Naive thymus-derived CD4-positive, alpha-beta T cell (primary cell): ENCODE data around the gene GPX6. TPM values are rescaled to one million over a fixed set of nuclear protein-coding genes. Genes with fewer than 3 reads are reported as not detected.

ENCODE experiments used
- ATAC-seq: fragments of 150-1000 bp; cut with Tn5 transposase; 2 replicates; pipeline ENCODE4 v1.10.0; 2021; ENCODE audit warnings: mild to moderate bottlenecking, moderate library complexity
- CTCF ChIA-PET: fragments of 350-600 bp; sonication (Branson Sonifier 250); formaldehyde crosslinking; loops from one replicate; lab custom pipeline; 2021; ENCODE audit warnings: antibody characterized with exemption; lab: Charles Lee
- POLR2A ChIA-PET: fragments of 350-600 bp; sonication (Branson Sonifier 250); formaldehyde crosslinking; loops from one replicate; lab custom pipeline; 2021; ENCODE audit warnings: antibody characterized with exemption, inconsistent platforms; lab: Charles Lee
- DNase-seq, 9 donors: peaks; one replicate each; pipeline versions ENCODE4 v3.0.0 to v3.0.0-alpha.2; 2020 to 2022; ENCODE audit warnings: mixed read lengths in 1 of 9
- H3K27ac ChIP-seq: one replicate; pipeline ENCODE4 v1.7.0; 2013; ENCODE audit warnings: mild to moderate bottlenecking, low read depth, low read length, moderate library complexity
- H3K27me3 ChIP-seq, 2 donors: one replicate each; pipeline ENCODE4 v1.7.0; 2013; ENCODE audit warnings: low read length in 2 of 2, mild to moderate bottlenecking in 2 of 2, moderate library complexity in 2 of 2; ENCODE audit not compliant: control insufficient read depth in 2 of 2, insufficient read depth in 2 of 2
- H3K36me3 ChIP-seq, 3 experiments: 1 replicate in 2 of 3; 2 replicates in 1 of 3; pipeline ENCODE4 v1.7.0; 2013; ENCODE audit warnings: low read length in 3 of 3, mild to moderate bottlenecking in 3 of 3, moderate library complexity in 1 of 3; ENCODE audit not compliant: insufficient read depth in 3 of 3, control insufficient read depth in 2 of 3
- H3K4me1 ChIP-seq, 2 donors: one replicate each; pipeline ENCODE4 v1.7.0; 2013; ENCODE audit warnings: low read length in 2 of 2, mild to moderate bottlenecking in 2 of 2, moderate library complexity in 1 of 2; ENCODE audit not compliant: control insufficient read depth in 2 of 2, insufficient read depth in 2 of 2
- H3K4me3 ChIP-seq: 2 replicates; pipeline ENCODE4 v1.7.0; 2013; ENCODE audit warnings: mild to moderate bottlenecking, low read length
- H3K9me3 ChIP-seq, 3 experiments: 1 replicate in 2 of 3; 2 replicates in 1 of 3; pipeline ENCODE4 v1.7.0; 2013; ENCODE audit warnings: low read length in 3 of 3; ENCODE audit not compliant: control insufficient read depth in 2 of 3
- H3K27ac Mint-ChIP-seq, 9 donors: one replicate each; pipeline ENCODE4 v1.8.0; 2020 to 2022; ENCODE audit warnings: mixed read lengths in 9 of 9, mild to moderate bottlenecking in 8 of 9, moderate library complexity in 5 of 9, inconsistent platforms in 2 of 9
- H3K27me3 Mint-ChIP-seq, 5 donors: one replicate each; pipeline ENCODE4 v1.8.0; 2021 to 2022; ENCODE audit warnings: mixed read lengths in 5 of 5, mild to moderate bottlenecking in 1 of 5
- H3K36me3 Mint-ChIP-seq, 5 donors: one replicate each; pipeline ENCODE4 v1.8.0; 2020 to 2022; ENCODE audit warnings: mixed read lengths in 5 of 5, mild to moderate bottlenecking in 3 of 5, inconsistent platforms in 1 of 5
- H3K4me1 Mint-ChIP-seq, 7 donors: one replicate each; pipeline ENCODE4 v1.8.0; 2020 to 2022; ENCODE audit warnings: mixed read lengths in 7 of 7, mild to moderate bottlenecking in 3 of 7, inconsistent platforms in 1 of 7
- H3K4me3 Mint-ChIP-seq, 10 donors: one replicate each; pipeline ENCODE4 v1.8.0; 2020 to 2022; ENCODE audit warnings: mild to moderate bottlenecking in 10 of 10, mixed read lengths in 10 of 10, moderate library complexity in 6 of 10, inconsistent platforms in 2 of 10
- H3K9me3 Mint-ChIP-seq, 11 donors: one replicate each; pipeline ENCODE4 v1.8.0; 2020 to 2022; ENCODE audit warnings: mixed read lengths in 11 of 11, mild to moderate bottlenecking in 4 of 11, inconsistent platforms in 1 of 11, moderate library complexity in 1 of 11
- intact Hi-C, 2 donors: fragments of 100-400 bp; cut with micrococcal nuclease; formaldehyde crosslinking; loops; one replicate each; pipeline ENCODE4 v1.15.1; 2023
- polyA plus RNA-seq, 2 donors: library from polyadenylated mRNA; unstranded; fragments of 300-500 nt; fragmentation: Illumina TruSeq; gene quantifications; one replicate each; pipeline ENCODE4 v1.2.3, GENCODE V29; 2021
- total RNA-seq, 6 experiments: library from RNA in 5 of 6; stranded (reverse) in 5 of 6; gene quantifications; 1 replicate in 5 of 6; 2 replicates in 1 of 6; pipeline ENCODE4 v1.2.3 and lab custom pipeline; 2021 to 2026

The GPX6 gene, protein sequence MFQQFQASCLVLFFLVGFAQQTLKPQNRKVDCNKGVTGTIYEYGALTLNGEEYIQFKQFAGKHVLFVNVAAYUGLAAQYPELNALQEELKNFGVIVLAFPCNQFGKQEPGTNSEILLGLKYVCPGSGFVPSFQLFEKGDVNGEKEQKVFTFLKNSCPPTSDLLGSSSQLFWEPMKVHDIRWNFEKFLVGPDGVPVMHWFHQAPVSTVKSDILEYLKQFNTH
- total RNA-seq, result not detected
- polyA plus RNA-seq, result not detected
- total RNA-seq (lab: John Stamatoyannopoulos, UW), result not detected

DNA sequence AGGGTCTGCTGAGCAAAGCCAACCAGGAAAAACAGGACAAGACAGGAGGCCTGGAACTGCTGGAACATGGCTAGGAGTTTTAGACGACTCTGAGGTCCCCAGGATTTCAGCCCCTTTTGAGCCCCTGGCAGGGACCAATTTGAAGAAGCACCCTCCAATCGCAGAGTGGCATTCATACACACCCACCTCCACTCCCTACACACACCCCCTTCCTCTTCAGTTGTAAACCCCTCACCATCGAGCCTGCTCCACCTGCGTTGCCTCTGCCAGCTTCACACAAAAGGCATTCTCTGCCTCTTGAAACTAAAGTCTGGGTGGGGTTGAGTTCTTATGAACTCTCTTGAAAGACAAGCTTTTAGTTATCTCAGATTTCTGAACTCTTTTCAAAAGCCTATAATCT, at the start of gene GPX6:
GPX6 (minus strand) TSS at position 118 of the 400 bp plus-strand sequence; CDS start at position 68, 50 bp downstream.
- no peak for DNase-seq
- H3K9me3 Mint-ChIP-seq, result peaks cover 0 to 2% (median 0%) of the 10 kb centered on the region in 11 donors
- POLR2A ChIA-PET, result no interaction called here
- peaks cover 0 to 63% (median 37%) of the 10 kb centered on the region in 5 donors for H3K27me3 Mint-ChIP-seq
- no peaks in the 10 kb centered on the region for H3K36me3 Mint-ChIP-seq
- no peak within 1 kb of the TSS for H3K4me3 Mint-ChIP-seq
- no peak within 1 kb of the TSS for H3K4me3 ChIP-seq
- H3K36me3 ChIP-seq, result no peaks in the 10 kb centered on the region
- no peaks in the 10 kb centered on the region for H3K9me3 ChIP-seq
- no peak within 1 kb of the TSS for H3K27ac Mint-ChIP-seq
- no peaks in the 10 kb centered on the region for H3K27me3 ChIP-seq
- H3K27ac ChIP-seq, result no peak within 1 kb of the TSS
- intact Hi-C loops, result no loop called here
- no peak for ATAC-seq
- CTCF ChIA-PET, result interaction anchor here (0.6 to 1.4 kb wide), 2 partner anchors 20 to 335 kb away, joined by 3 to 4 read pairs; no protein-coding TSS in a partner anchor
- no peaks in the 10 kb centered on the region for H3K4me1 ChIP-seq
- no peaks in the 10 kb centered on the region for H3K4me1 Mint-ChIP-seq

DNA sequence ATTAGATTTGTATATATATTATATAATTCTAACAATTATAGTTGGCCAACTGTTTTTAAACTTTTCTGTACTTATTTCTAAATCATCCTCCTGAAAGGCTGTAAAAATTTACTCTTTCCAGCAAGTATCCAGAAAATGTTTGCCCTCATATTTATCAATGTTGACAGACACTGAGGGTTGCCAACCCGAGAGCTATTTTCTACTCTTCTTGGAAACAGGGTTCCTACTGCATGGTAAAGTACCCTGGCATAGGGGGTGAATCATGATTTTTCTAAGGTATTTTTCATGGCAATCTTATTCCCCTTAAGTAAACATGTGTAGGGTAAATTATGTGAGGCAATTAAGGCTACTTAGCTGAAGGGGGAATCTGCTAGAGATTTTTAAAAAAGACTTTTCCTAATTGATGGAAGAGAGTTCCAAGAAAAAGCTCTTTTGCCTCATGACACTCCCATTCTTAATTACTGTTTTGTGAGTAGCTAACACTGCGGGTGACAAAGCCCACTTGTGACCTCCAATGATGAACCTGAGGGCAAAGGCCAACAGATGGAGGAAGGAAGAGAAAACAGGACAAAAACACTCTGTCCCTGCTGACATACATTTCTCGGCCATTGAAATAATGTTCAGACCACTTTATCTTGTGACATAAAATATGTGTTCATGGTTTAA, 48.0 kb upstream of the GPX6 start:
- H3K27me3 Mint-ChIP-seq, result peaks cover 38 to 68% (median 47%) of the 10 kb centered on the region in 5 donors

DNA sequence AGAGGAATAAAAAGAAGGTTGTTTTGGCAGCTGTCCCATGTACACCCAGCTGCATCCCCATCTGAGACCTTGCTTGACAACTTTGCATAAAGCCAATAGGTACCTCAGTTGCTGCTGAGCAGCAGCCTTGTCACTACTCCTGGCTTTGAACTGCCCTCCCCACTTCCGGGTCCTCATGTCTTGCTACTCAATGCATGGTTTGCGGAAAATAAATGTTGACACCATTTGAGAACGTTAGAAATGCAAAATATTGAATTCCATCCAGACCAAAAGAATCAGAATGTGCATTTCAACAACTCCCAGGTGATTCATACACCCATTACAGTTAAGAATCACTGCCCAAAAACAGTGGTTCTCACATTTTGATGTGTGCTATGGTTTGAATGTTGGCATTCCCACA, 43.0 kb upstream of the GPX6 start:
- Histone ChIP-seq H3K27ac (no peak overlapping the region), H3K36me3 (no peaks in the 10 kb centered on the region), H3K4me1 (no peaks in the 10 kb centered on the region), H3K4me3 (no peak overlapping the region), H3K9me3 (no peaks in the 10 kb centered on the region), H3K27me3 (no peaks in the 10 kb centered on the region)
- Mint-ChIP-seq H3K36me3 (no peaks in the 10 kb centered on the region), H3K4me3 (no peak overlapping the region), H3K27me3 (peaks cover 31 to 57% (median 50%) of the 10 kb centered on the region in 5 donors), H3K9me3 (peaks cover 0 to 3% (median 0%) of the 10 kb centered on the region in 11 donors), H3K27ac (no peak overlapping the region), H3K4me1 (peaks cover 0 to 6% (median 0%) of the 10 kb centered on the region in 7 donors)
- ChIA-PET CTCF (no interaction called here), POLR2A (no interaction called here)
- intact Hi-C loops, result no loop called here
- ATAC-seq (no peak), DNase-seq (no peak)

More for the DNA sequence above, 48.0 kb upstream of the GPX6 start:
- H3K4me1 Mint-ChIP-seq, result peaks cover 0 to 2% (median 0%) of the 10 kb centered on the region in 7 donors
- DNase-seq, result no peak
- Histone ChIP-seq H3K4me3 (no peak overlapping the region), H3K27me3 (peaks cover 0 to 10% of the 10 kb centered on the region in 2 donors), H3K36me3 (no peaks in the 10 kb centered on the region), H3K4me1 (no peaks in the 10 kb centered on the region), H3K27ac (no peak overlapping the region), H3K9me3 (no peaks in the 10 kb centered on the region)
- no peak overlapping the region for H3K27ac Mint-ChIP-seq
- intact Hi-C loops, result no loop called here
- H3K4me3 Mint-ChIP-seq, result no peak overlapping the region
- H3K36me3 Mint-ChIP-seq, result peaks cover 0 to 4% (median 0%) of the 10 kb centered on the region in 5 donors
- ChIA-PET POLR2A (no interaction called here), CTCF (no interaction called here)
- H3K9me3 Mint-ChIP-seq, result peaks cover 0 to 4% (median 0%) of the 10 kb centered on the region in 11 donors
- no peak for ATAC-seq

DNA sequence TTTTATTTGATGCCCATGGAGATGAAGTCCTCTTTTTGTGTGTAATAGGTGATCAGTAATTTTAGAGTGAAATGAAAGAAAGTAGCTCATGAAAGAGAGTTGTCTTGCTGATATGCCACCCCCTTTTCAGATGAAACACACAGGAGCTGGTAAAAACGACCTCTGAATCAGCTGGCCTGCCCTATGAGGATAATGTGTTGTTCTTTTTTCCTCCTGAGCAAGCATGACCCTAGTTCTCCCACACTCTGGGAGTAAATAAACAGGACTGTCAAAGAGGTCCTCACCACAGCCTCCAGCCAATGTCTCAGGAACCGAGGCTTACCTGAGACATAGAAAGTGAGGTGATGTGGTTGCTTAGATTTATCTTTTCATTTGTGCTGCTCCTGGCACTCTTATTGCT, 39.5 kb upstream of the GPX6 start:
- peaks cover 50 to 73% (median 62%) of the 10 kb centered on the region in 5 donors for H3K27me3 Mint-ChIP-seq
- Histone ChIP-seq H3K4me3 (no peak overlapping the region), H3K9me3 (no peaks in the 10 kb centered on the region), H3K4me1 (no peaks in the 10 kb centered on the region), H3K36me3 (no peaks in the 10 kb centered on the region), H3K27me3 (peaks cover 0 to 6% of the 10 kb centered on the region in 2 donors), H3K27ac (no peak overlapping the region)
- intact Hi-C loops, result no loop called here
- H3K4me3 Mint-ChIP-seq, result no peak overlapping the region
- POLR2A ChIA-PET, result interaction anchor here (1.1 kb wide), 1 partner anchor 12 kb away, joined by 3 read pairs; no protein-coding TSS in a partner anchor
- no peak overlapping the region for H3K27ac Mint-ChIP-seq
- H3K36me3 Mint-ChIP-seq, result no peaks in the 10 kb centered on the region
- H3K4me1 Mint-ChIP-seq, result peaks cover 0 to 6% (median 0%) of the 10 kb centered on the region in 7 donors
- DNase-seq (no peak), ATAC-seq (no peak)
- CTCF ChIA-PET, result no interaction called here
- peaks cover 0 to 5% (median 0%) of the 10 kb centered on the region in 11 donors for H3K9me3 Mint-ChIP-seq

DNA sequence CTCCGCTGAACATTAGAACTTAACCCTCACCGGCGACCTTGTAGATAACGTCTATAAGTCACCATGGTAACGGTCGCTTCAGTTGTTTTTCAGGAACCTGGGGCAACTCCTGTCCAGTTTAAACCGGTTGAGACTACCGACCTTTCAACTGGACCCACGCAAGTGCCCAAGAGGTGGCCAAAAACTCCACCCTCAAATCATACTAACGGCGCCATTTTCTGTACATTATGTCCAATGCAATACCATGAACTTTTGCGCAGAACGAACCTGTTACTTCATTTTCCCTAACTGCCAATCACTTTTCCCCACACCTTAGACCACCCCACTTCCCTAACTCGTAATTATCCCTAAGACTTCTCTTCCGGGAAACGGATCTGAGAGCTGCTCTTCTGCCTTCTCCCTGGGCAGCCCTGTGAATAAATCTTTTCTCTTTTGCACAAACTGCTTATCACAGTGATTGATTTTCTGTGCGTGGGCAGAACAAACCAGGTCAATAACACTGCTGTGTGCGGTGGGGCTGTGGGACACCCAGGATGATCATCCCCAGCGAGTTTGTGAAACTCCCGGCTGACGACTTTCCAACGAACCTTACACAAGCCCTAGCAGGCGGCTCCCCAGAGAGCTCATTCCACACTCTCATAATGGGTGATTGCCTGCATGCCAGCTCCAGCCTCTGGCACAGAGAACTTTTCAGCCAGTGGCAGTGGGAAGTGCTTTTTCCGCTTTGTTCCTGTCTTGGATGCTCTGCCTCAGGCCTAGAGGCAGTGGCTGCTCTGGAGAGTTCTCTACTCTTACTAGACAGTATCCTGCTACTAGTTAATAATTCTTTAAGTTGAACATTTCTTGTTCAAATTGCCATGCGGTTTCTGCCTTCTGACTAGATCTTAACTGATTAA, 38.6 kb upstream of the GPX6 start:
- Histone ChIP-seq H3K4me1 (no peaks in the 10 kb centered on the region), H3K27me3 (peaks cover 0 to 6% of the 10 kb centered on the region in 2 donors), H3K4me3 (no peak overlapping the region), H3K36me3 (no peaks in the 10 kb centered on the region), H3K9me3 (no peaks in the 10 kb centered on the region), H3K27ac (no peak overlapping the region)
- CTCF ChIA-PET, result no interaction called here
- peaks cover 59 to 75% (median 68%) of the 10 kb centered on the region in 5 donors for H3K27me3 Mint-ChIP-seq
- no peaks in the 10 kb centered on the region for H3K36me3 Mint-ChIP-seq
- ATAC-seq (no peak), DNase-seq (no peak)
- intact Hi-C loops, result no loop called here
- no peak overlapping the region for H3K4me3 Mint-ChIP-seq
- POLR2A ChIA-PET, result interaction anchor here (1.1 kb wide), 1 partner anchor 11 kb away, joined by 3 read pairs; no protein-coding TSS in a partner anchor
- peaks cover 0 to 5% (median 0%) of the 10 kb centered on the region in 11 donors for H3K9me3 Mint-ChIP-seq
- no peak overlapping the region for H3K27ac Mint-ChIP-seq
- H3K4me1 Mint-ChIP-seq, result peaks cover 0 to 6% (median 0%) of the 10 kb centered on the region in 7 donors

DNA sequence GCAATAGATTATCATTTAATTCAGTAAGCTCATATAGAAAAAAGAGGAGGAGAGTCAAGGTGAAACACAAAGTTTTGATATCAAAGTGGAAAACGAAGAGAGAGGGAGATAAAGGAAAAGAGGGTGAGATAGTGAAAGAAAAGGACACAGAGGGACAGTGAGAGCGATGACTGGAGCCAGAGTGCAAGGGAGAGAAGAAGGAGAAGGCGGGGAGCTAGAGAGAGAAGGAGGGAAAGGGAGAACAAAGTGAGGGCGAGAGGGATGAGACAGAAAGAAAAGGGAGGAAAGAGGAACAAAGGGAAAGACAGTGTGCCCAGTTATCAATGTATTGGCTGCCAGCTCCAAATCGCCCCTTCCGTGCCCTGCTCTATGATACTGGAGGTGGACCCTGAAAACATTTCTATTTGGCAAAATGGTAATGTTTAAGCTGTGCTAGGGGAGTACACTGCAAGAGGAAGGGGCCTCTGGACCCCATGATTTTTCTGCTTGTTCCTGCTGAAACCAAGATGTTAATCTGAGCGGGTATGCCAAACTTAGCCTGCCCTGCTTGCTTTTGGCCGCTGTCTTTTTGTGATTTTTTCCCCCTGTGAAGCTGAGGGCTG, 37.9 kb upstream of the GPX6 start:
- ChIA-PET POLR2A (no interaction called here), CTCF (no interaction called here)
- no peaks in the 10 kb centered on the region for H3K4me1 ChIP-seq
- no peak overlapping the region for H3K27ac ChIP-seq
- ATAC-seq (no peak), DNase-seq (no peak)
- no peaks in the 10 kb centered on the region for H3K36me3 Mint-ChIP-seq
- intact Hi-C loops, result no loop called here
- H3K27me3 ChIP-seq, result peaks cover 0 to 6% of the 10 kb centered on the region in 2 donors
- no peaks in the 10 kb centered on the region for H3K9me3 ChIP-seq
- H3K4me3 Mint-ChIP-seq, result peak overlapping the region in 1 of 10 donors; percentile 20
- no peaks in the 10 kb centered on the region for H3K36me3 ChIP-seq
- peaks cover 0 to 6% (median 0%) of the 10 kb centered on the region in 7 donors for H3K4me1 Mint-ChIP-seq
- H3K9me3 Mint-ChIP-seq, result peaks cover 0 to 5% (median 1%) of the 10 kb centered on the region in 11 donors
- no peak overlapping the region for H3K4me3 ChIP-seq
- no peak overlapping the region for H3K27ac Mint-ChIP-seq
- peaks cover 60 to 76% (median 69%) of the 10 kb centered on the region in 5 donors for H3K27me3 Mint-ChIP-seq
